Neural cell (in vitro differentiated cells): ENCODE measurements around the gene MUSTN1. TPM values are rescaled to one million over a fixed set of nuclear protein-coding genes. Genes with fewer than 3 reads are reported as not detected.

Source experiments
- H2AFZ ChIP-seq: fragments of 200-600, 300-800 bp; sonication (generic), shearing (Covaris generic); 2 replicates; pipeline ENCODE4 v1.6.0; 2014; ENCODE audit warnings: low read depth, mild to moderate bottlenecking, antibody characterized with exemption, low read length, moderate library complexity
- H3F3A ChIP-seq: fragments of 200-600 bp; shearing (Covaris generic); 2 replicates; pipeline ENCODE4 v1.6.1; 2016; ENCODE audit warnings: mild to moderate bottlenecking, moderate library complexity, mixed read lengths, antibody characterized with exemption, low read length; ENCODE audit not compliant: insufficient read depth, poor library complexity, severe bottlenecking
- H3K27ac ChIP-seq: fragments of 200-600, 300-800 bp; sonication (generic), shearing (Covaris generic); 2 replicates; pipeline ENCODE4 v1.5.1; 2014; ENCODE audit warnings: mild to moderate bottlenecking, low read length, moderate library complexity
- H3K27me3 ChIP-seq: fragments of 300-800, 200-600 bp; sonication (generic), shearing (Covaris generic); 2 replicates; pipeline ENCODE4 v1.6.0; 2014; ENCODE audit warnings: mild to moderate bottlenecking, low read depth, low read length, moderate library complexity; ENCODE audit not compliant: insufficient read depth
- H3K36me3 ChIP-seq: fragments of 300-800, 200-600 bp; sonication (generic), shearing (Covaris generic); 2 replicates; pipeline ENCODE4 v1.5.1; 2014; ENCODE audit warnings: mild to moderate bottlenecking, antibody characterized with exemption, low read length, moderate library complexity; ENCODE audit not compliant: insufficient read depth
- H3K4me2 ChIP-seq: fragments of 300-800, 200-600 bp; sonication (generic), shearing (Covaris generic); 2 replicates; pipeline ENCODE4 v1.6.0; 2014; ENCODE audit warnings: mild to moderate bottlenecking, low read length
- H3K4me3 ChIP-seq: fragments of 300-800, 200-600 bp; sonication (generic), shearing (Covaris generic); 2 replicates; pipeline ENCODE4 v1.5.1; 2014; ENCODE audit warnings: mild to moderate bottlenecking, low read length, moderate library complexity
- H3K79me2 ChIP-seq: fragments of 200-600 bp; shearing (Covaris generic); replicated peaks from 2 replicates; pipeline ENCODE4 v1.6.0; 2014; ENCODE audit warnings: mild to moderate bottlenecking, low read length, moderate library complexity; ENCODE audit not compliant: insufficient read depth
- H3K9ac ChIP-seq: fragments of 300-800, 200-600 bp; sonication (generic), shearing (Covaris generic); 2 replicates; pipeline ENCODE4 v1.6.1; 2016; ENCODE audit warnings: mild to moderate bottlenecking, low read length, mixed read lengths
- H3K9me2 ChIP-seq: fragments of 200-600 bp; shearing (Covaris generic); 2 replicates; pipeline ENCODE4 v1.6.1; 2016; ENCODE audit warnings: mild to moderate bottlenecking, low read length, mixed read lengths; ENCODE audit not compliant: insufficient read depth
- H3K9me3 ChIP-seq: fragments of 200-600, 300-800 bp; sonication (generic), shearing (Covaris generic); 2 replicates; pipeline ENCODE4 v1.6.1; 2016; ENCODE audit warnings: mild to moderate bottlenecking, mixed run types, low read length, moderate library complexity, mixed read lengths
- H4K20me1 ChIP-seq: fragments of 200-600 bp; shearing (Covaris generic); 2 replicates; pipeline ENCODE4 v1.6.1; 2016; ENCODE audit warnings: mild to moderate bottlenecking, mixed run types; ENCODE audit not compliant: insufficient read depth
- CTCF ChIP-seq: fragments of 450-650 bp; IDR thresholded peaks from 2 replicates; pipeline ENCODE4 v1.5.1; 2014; ENCODE audit warnings: antibody characterized with exemption, mild to moderate bottlenecking, moderate library complexity; ENCODE audit not compliant: poor library complexity, severe bottlenecking
- EP300 ChIP-seq: fragments of 450-650 bp; conservative IDR thresholded peaks from 2 replicates; pipeline ENCODE4 v1.6.1; 2014; ENCODE audit warnings: antibody characterized with exemption, mild to moderate bottlenecking, moderate library complexity; ENCODE audit not compliant: poor library complexity, severe bottlenecking
- EZH2 ChIP-seq: fragments of 200-600, 300-800 bp; shearing (Covaris generic), sonication (generic); IDR thresholded peaks from 2 replicates; pipeline ENCODE4 v1.6.1; 2014; ENCODE audit warnings: antibody characterized with exemption, low read length, borderline replicate concordance, mild to moderate bottlenecking; ENCODE audit not compliant: insufficient read depth, poor library complexity, severe bottlenecking
- MXI1 ChIP-seq: fragments of 450-650 bp; conservative IDR thresholded peaks from 2 replicates; pipeline ENCODE4 v1.6.1; 2014; ENCODE audit warnings: antibody characterized with exemption, mild to moderate bottlenecking; ENCODE audit not compliant: poor library complexity, severe bottlenecking
- POLR2AphosphoS5 ChIP-seq: IDR thresholded peaks from 2 replicates; pipeline ENCODE4 v1.6.1; 2012
- RAD21 ChIP-seq: fragments of 450-650 bp; conservative IDR thresholded peaks from 2 replicates; pipeline ENCODE4 v1.6.1; 2014; ENCODE audit warnings: antibody characterized with exemption, mild to moderate bottlenecking, moderate library complexity
- REST ChIP-seq: IDR thresholded peaks from 2 replicates; pipeline ENCODE4 v1.6.1; 2012; ENCODE audit warnings: borderline replicate concordance
- SMC3 ChIP-seq: fragments of 450-650 bp; conservative IDR thresholded peaks from 2 replicates; pipeline ENCODE4 v1.6.1; 2014; ENCODE audit warnings: antibody characterized with exemption, mild to moderate bottlenecking, moderate library complexity; ENCODE audit not compliant: poor library complexity
- TAF1 ChIP-seq: IDR thresholded peaks from 2 replicates; pipeline ENCODE4 v1.6.1; 2012; ENCODE audit warnings: low read depth
- polyA plus RNA-seq: library from polyadenylated mRNA; depleted of rRNA; stranded (reverse); fragments of >200 nt; gene quantifications from 2 replicates; pipeline ENCODE4 v1.2.3, GENCODE V29; 2014

MUSTN1 gene
- polyA plus RNA-seq, 1 donor from 2014 or later = not detected

- Histone ChIP-seq H3K9me3 (no peaks in the 10 kb centered on the region), H3K27me3 (no peaks in the 10 kb centered on the region), H3K4me2 (no peak overlapping the region), H3K9ac (no peak overlapping the region), H3K79me2 (no peaks in the 10 kb centered on the region), H4K20me1 (no peaks in the 10 kb centered on the region), H3K4me3 (no peak overlapping the region), H3K27ac (no peak overlapping the region), H2AFZ (no peak overlapping the region), H3K9me2 (no peaks in the 10 kb centered on the region), H3F3A (no peaks in the 10 kb centered on the region), H3K36me3 (no peaks in the 10 kb centered on the region)
- TF ChIP-seq MXI1 (no peak), EP300 (no peak), RAD21 (no peak), EZH2 (no peak), TAF1 (no peak), SMC3 (no peak), POLR2AphosphoS5 (no peak), REST (no peak), CTCF (no peak)
Measured at GRCh38 chr3:52817860-52818259, 17.0 kb downstream of the MUSTN1 start.

- H3K79me2 ChIP-seq = no peaks in the 10 kb centered on the region
- no peaks in the 10 kb centered on the region for H3K27me3 ChIP-seq
- H3K4me3 ChIP-seq = no peak overlapping the region
- H2AFZ ChIP-seq = no peak overlapping the region
- no peak overlapping the region for H3K9ac ChIP-seq
- no peaks in the 10 kb centered on the region for H3K36me3 ChIP-seq
- TF ChIP-seq EZH2 (no peak), SMC3 (no peak), RAD21 (no peak), REST (no peak), MXI1 (no peak), EP300 (no peak), TAF1 (no peak), CTCF (no peak), POLR2AphosphoS5 (no peak)
- no peak overlapping the region for H3K27ac ChIP-seq
- H4K20me1 ChIP-seq = no peaks in the 10 kb centered on the region
- H3K9me2 ChIP-seq = no peaks in the 10 kb centered on the region
- H3F3A ChIP-seq = no peaks in the 10 kb centered on the region
- no peak overlapping the region for H3K4me2 ChIP-seq
- no peaks in the 10 kb centered on the region for H3K9me3 ChIP-seq
Measured at GRCh38 chr3:52817221-52817620, 17.6 kb downstream of the MUSTN1 start.
